Activated CD4-positive, alpha-beta T cell treated with anti-CD3 and anti-CD28 coated beads, Interleukin-2, Interleukin-6, amounts not matched to agents 100 ng/mL and 50 ng/mL, durations not matched to agents 16 hours and 8 hours (primary cell): ENCODE measurements around the gene LRGUK.
"Not testable (repeated sequence)": the region's sequence is repeated elsewhere in the genome, so short reads cannot be mapped to it uniquely, and the experiment has no call there.

Source experiments
- DNase-seq: peaks from one replicate; pipeline ENCODE4 v3.0.0-alpha.2; 2020

The LRGUK gene

GRCh38 chr7:134187893-134188292, 60.8 kb downstream of the LRGUK start:
- DNase-seq: no peak

- DNase-seq: no peak
Measured at GRCh38 chr7:134188311-134188710, 61.2 kb downstream of the LRGUK start.

- no peak for DNase-seq
Measured at GRCh38 chr7:134189559-134189958, 62.4 kb downstream of the LRGUK start.

GRCh38 chr7:134191876-134192275, 64.7 kb downstream of the LRGUK start:
- DNase-seq: no peak

- DNase-seq: no peak
Measured at GRCh38 chr7:134193240-134193639, 66.1 kb downstream of the LRGUK start.

- DNase-seq: no peak
Measured at GRCh38 chr7:134195252-134195651, 68.1 kb downstream of the LRGUK start.

GRCh38 chr7:134196439-134196838, 69.3 kb downstream of the LRGUK start:
- no peak for DNase-seq

GRCh38 chr7:134197345-134197744, 70.2 kb downstream of the LRGUK start:
- no peak for DNase-seq

- no peak for DNase-seq
Measured at GRCh38 chr7:134200970-134201369, 73.8 kb downstream of the LRGUK start.

- DNase-seq: no peak
Measured at GRCh38 chr7:134201569-134202261, 74.6 kb downstream of the LRGUK start.

- DNase-seq: no peak
Measured at GRCh38 chr7:134203186-134203889, 76.2 kb downstream of the LRGUK start.

- no peak for DNase-seq
Measured at GRCh38 chr7:134209322-134210015, 82.3 kb downstream of the LRGUK start.

GRCh38 chr7:134210227-134210626, 83.1 kb downstream of the LRGUK start:
- no peak for DNase-seq

- no peak for DNase-seq
Measured at GRCh38 chr7:134210976-134211663, 84.0 kb downstream of the LRGUK start.

GRCh38 chr7:134211817-134212216, 84.7 kb downstream of the LRGUK start:
- DNase-seq: no peak

- no peak for DNase-seq
Measured at GRCh38 chr7:134212576-134213546, 85.7 kb downstream of the LRGUK start.

- DNase-seq: no peak
Measured at GRCh38 chr7:134220236-134220635, 93.1 kb downstream of the LRGUK start.

GRCh38 chr7:134231296-134231695, 104.2 kb downstream of the LRGUK start:
- DNase-seq: not testable (repeated sequence)

GRCh38 chr7:134234216-134234615, 107.1 kb downstream of the LRGUK start:
- DNase-seq: no peak

- DNase-seq: no peak
Measured at GRCh38 chr7:134245253-134245652, 118.1 kb downstream of the LRGUK start.

- no peak for DNase-seq
Measured at GRCh38 chr7:134246347-134246746, 119.2 kb downstream of the LRGUK start.

- DNase-seq: no peak
Measured at GRCh38 chr7:134246761-134247160, 119.6 kb downstream of the LRGUK start.
